ENCODE measurements around the gene CEP20.

Gene CEP20

DNA sequence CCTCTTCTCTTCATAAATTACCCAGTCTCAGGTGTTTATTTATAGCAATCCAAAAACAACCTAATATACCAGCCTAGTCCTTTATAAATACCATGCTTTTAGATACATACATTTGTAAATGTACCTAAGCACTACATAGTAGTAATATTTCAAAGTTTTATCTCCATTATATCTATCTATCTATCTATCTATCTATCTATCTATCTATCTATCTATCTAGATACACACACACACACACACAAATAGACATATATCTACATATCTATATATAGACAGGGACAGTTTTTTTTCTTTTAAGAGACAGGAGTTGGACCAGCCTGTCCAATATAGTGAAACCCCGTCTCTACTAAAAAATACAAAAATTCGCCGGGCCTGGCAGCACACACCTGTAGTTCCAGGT is 5.8 kb downstream of the CEP20 start:
- H2AFZ ChIP-seq (ENCODE audit: low read length), result no peak overlapping the region
- TF ChIP-seq EZH2phosphoT487 (IDR thresholded peaks at IDR 0.05; ENCODE audit: borderline replicate concordance), result no peak
- TF ChIP-seq, protein P1, sequence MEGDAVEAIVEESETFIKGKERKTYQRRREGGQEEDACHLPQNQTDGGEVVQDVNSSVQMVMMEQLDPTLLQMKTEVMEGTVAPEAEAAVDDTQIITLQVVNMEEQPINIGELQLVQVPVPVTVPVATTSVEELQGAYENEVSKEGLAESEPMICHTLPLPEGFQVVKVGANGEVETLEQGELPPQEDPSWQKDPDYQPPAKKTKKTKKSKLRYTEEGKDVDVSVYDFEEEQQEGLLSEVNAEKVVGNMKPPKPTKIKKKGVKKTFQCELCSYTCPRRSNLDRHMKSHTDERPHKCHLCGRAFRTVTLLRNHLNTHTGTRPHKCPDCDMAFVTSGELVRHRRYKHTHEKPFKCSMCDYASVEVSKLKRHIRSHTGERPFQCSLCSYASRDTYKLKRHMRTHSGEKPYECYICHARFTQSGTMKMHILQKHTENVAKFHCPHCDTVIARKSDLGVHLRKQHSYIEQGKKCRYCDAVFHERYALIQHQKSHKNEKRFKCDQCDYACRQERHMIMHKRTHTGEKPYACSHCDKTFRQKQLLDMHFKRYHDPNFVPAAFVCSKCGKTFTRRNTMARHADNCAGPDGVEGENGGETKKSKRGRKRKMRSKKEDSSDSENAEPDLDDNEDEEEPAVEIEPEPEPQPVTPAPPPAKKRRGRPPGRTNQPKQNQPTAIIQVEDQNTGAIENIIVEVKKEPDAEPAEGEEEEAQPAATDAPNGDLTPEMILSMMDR (conservative IDR thresholded peaks at IDR 0.05; ENCODE audit: low read length), result no peak
- H3K27me3 ChIP-seq (ENCODE audit: insufficient read depth, low read length, poor library complexity, severe bottlenecking), result no peaks in the 10 kb centered on the region
- no peaks in the 10 kb centered on the region for H3K9me3 ChIP-seq (ENCODE audit: insufficient read depth, low read depth, low read length)
- H4K20me1 ChIP-seq (ENCODE audit: insufficient read depth, low read length, poor library complexity, severe bottlenecking), result peaks cover 11% of the 10 kb centered on the region
- H3F3A ChIP-seq (ENCODE audit: low read depth), result no peaks in the 10 kb centered on the region
- no peak overlapping the region for H3K9ac ChIP-seq (ENCODE audit: low read depth, low read length, poor library complexity, severe bottlenecking)
- no peak overlapping the region for H3K4me2 ChIP-seq (ENCODE audit: low read depth, low read length, poor library complexity, severe bottlenecking)
- H3K9me2 ChIP-seq (replicated peaks; ENCODE audit: low read depth, low read length), result no peaks in the 10 kb centered on the region
- no peak overlapping the region for H3K4me3 ChIP-seq (ENCODE audit: low read length, poor library complexity, severe bottlenecking)
- peaks cover 71% of the 10 kb centered on the region for H3K79me2 ChIP-seq (ENCODE audit: insufficient read depth, low read length)
- no peaks in the 10 kb centered on the region; the same call in 1 of the 2 replicates for H3K36me3 ChIP-seq (ENCODE audit: insufficient read depth, low read length)
- H3K4me1 ChIP-seq (ENCODE audit: insufficient read depth, low read length, poor library complexity, severe bottlenecking), result peaks cover 22% of the 10 kb centered on the region

DNA sequence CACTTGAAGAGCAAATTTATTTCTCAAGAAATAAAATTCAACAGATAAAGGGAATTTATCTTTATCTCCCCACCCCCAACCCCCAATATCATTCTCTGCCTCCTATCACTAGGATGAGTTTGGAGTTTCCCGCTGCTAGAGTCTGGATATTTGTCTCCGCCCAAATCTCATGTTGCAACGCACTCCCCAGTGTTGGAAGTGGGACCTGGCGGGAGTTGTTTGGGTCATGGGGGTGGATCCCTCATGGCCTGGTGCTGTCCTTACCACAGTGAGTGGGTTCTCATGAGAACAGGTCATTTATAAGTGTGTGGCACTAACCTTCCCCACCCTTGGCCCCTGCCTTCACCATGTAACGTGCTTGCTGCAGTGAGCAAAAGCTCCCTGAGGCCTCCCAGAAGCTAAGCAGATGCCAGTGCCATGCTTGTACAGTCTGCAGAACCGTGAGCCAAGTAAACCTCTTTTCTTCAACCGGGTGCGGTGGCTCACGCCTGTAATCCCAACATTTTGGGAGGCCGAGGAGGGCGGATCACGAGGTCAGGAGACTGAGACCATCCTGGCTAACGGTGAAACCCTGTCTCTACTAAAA is 6.5 kb downstream of the CEP20 start:
- Histone ChIP-seq H3F3A (ENCODE audit: low read depth) (no peaks in the 10 kb centered on the region), H3K9ac (ENCODE audit: low read depth, low read length, poor library complexity, severe bottlenecking) (no peak overlapping the region), H3K79me2 (ENCODE audit: insufficient read depth, low read length) (peaks cover 65% of the 10 kb centered on the region), H3K9me3 (ENCODE audit: insufficient read depth, low read depth, low read length) (no peaks in the 10 kb centered on the region), H2AFZ (ENCODE audit: low read length) (no peak overlapping the region), H3K36me3 (ENCODE audit: insufficient read depth, low read length) (no peaks in the 10 kb centered on the region; the same call in 1 of the 2 replicates), H3K4me1 (ENCODE audit: insufficient read depth, low read length, poor library complexity, severe bottlenecking) (peaks cover 22% of the 10 kb centered on the region), H3K4me3 (ENCODE audit: low read length, poor library complexity, severe bottlenecking) (no peak overlapping the region), H4K20me1 (ENCODE audit: insufficient read depth, low read length, poor library complexity, severe bottlenecking) (peaks cover 10% of the 10 kb centered on the region), H3K4me2 (ENCODE audit: low read depth, low read length, poor library complexity, severe bottlenecking) (no peak overlapping the region), H3K27me3 (ENCODE audit: insufficient read depth, low read length, poor library complexity, severe bottlenecking) (no peaks in the 10 kb centered on the region), H3K9me2 (replicated peaks; ENCODE audit: low read depth, low read length) (no peaks in the 10 kb centered on the region)
- no peak for TF ChIP-seq EZH2phosphoT487 (IDR thresholded peaks at IDR 0.05; ENCODE audit: borderline replicate concordance)
- TF ChIP-seq, protein P1 (conservative IDR thresholded peaks at IDR 0.05; ENCODE audit: low read length), result no peak

DNA sequence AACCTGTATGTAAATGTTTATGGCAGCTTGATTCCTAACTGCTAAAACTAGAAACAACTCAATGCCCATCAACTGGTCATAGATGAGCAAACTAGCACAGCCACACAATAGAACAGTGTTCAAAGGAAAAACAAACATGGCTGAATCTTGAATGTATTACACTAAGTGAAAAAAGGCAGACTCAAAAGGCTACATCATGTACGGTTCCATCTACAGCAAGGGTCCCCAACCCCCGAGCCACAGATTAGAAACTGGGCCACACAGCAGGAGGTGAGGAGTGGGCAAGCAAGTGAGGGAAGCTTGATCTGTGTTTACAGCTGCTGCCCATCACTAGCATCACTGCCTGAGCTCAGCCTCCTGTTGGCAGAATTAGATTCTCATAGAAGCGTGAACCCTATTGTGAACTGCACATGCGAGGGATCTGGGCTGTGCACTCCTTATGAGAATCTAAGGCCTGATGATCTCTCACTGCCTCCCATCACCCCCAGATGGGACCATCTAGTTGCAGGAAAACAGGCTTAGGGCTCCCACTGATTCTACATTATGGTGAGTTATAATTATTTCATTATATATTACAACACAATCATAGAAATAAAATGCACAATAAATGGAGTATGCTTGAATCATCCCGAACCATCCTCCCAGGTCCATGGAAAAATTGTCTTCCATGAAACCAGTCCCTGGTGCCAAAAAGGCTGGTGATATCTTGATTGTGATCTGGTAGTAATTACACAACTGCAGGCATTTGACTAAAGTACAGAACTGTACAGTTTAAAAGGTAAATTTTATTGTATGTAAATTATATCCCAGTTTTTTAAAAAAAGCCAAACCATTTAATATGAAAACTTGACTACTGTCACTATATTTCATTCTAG is 7.7 kb downstream of the CEP20 start:
- no peak for TF ChIP-seq EZH2phosphoT487 (IDR thresholded peaks at IDR 0.05; ENCODE audit: borderline replicate concordance)
- TF ChIP-seq, protein P1 (conservative IDR thresholded peaks at IDR 0.05; ENCODE audit: low read length), result no peak

More for the DNA sequence above, 7.7 kb downstream of the CEP20 start:
- Histone ChIP-seq H3F3A (ENCODE audit: low read depth) (no peaks in the 10 kb centered on the region), H3K4me3 (ENCODE audit: low read length, poor library complexity, severe bottlenecking) (no peak overlapping the region), H3K27me3 (ENCODE audit: insufficient read depth, low read length, poor library complexity, severe bottlenecking) (no peaks in the 10 kb centered on the region), H2AFZ (ENCODE audit: low read length) (no peak overlapping the region), H3K36me3 (ENCODE audit: insufficient read depth, low read length) (no peaks in the 10 kb centered on the region; the same call in 1 of the 2 replicates), H3K4me1 (ENCODE audit: insufficient read depth, low read length, poor library complexity, severe bottlenecking) (peaks cover 13% of the 10 kb centered on the region), H3K9ac (ENCODE audit: low read depth, low read length, poor library complexity, severe bottlenecking) (no peak overlapping the region), H4K20me1 (ENCODE audit: insufficient read depth, low read length, poor library complexity, severe bottlenecking) (peaks cover 4% of the 10 kb centered on the region), H3K79me2 (ENCODE audit: insufficient read depth, low read length) (peaks cover 54% of the 10 kb centered on the region), H3K9me3 (ENCODE audit: insufficient read depth, low read depth, low read length) (no peaks in the 10 kb centered on the region), H3K9me2 (replicated peaks; ENCODE audit: low read depth, low read length) (no peaks in the 10 kb centered on the region), H3K4me2 (ENCODE audit: low read depth, low read length, poor library complexity, severe bottlenecking) (no peak overlapping the region)

Data from Loucy (cell line).